RWPE1 (cell line): ENCODE results near the gene FUT3.

Experiments used
- CTCF ChIA-PET: fragments of 350-600 bp; sonication (Branson Sonifier 250); formaldehyde crosslinking; extraction: SDS; loops from one replicate; lab custom pipeline; 2021; lab: Yijun Ruan, JAX
- POLR2A ChIA-PET: fragments of 400-600 bp; formaldehyde crosslinking; extraction: SDS; loops from one replicate; lab custom pipeline; 2020; ENCODE audit warnings: antibody characterized with exemption; ENCODE audit not compliant: low non-redundant PET; lab: Yijun Ruan, JAX
- DNase-seq: peaks from one replicate; pipeline ENCODE4 v3.0.0; 2012; ENCODE audit warnings: low spot score
- H3K27ac ChIP-seq: fragments of 450-650 bp; 2 replicates; pipeline ENCODE4 v1.5.1; 2017
- CTCF ChIP-seq: fragments of 450-650 bp; conservative IDR thresholded peaks from 2 replicates; pipeline ENCODE4 v1.5.1; 2017; ENCODE audit warnings: low read depth, mild to moderate bottlenecking

The FUT3 gene

GRCh38 chr19:5837761-5838352 is 13.4 kb downstream of the FUT3 start:
- POLR2A ChIA-PET: no interaction called here
- CTCF ChIA-PET: no interaction called here
- DNase-seq: no peak

GRCh38 chr19:5832527-5833216 is 18.6 kb downstream of the FUT3 start:
- no peak for TF ChIP-seq CTCF
- no peak overlapping the region for H3K27ac ChIP-seq
- no peak for DNase-seq
- ChIA-PET CTCF (no interaction called here), POLR2A (interaction anchor here (0.7 kb wide), 1 partner anchor 441 kb away, joined by 3 read pairs; no protein-coding TSS in a partner anchor)

More at GRCh38 chr19:5837761-5838352, 13.4 kb downstream of the FUT3 start:
- no peak for TF ChIP-seq CTCF
- H3K27ac ChIP-seq: no peak overlapping the region

- no peak for DNase-seq
- no peak overlapping the region for H3K27ac ChIP-seq
- no peak for TF ChIP-seq CTCF
- POLR2A ChIA-PET: no interaction called here
- CTCF ChIA-PET: no interaction called here
Measured at GRCh38 chr19:5832061-5832460, 19.2 kb downstream of the FUT3 start.

DNA sequence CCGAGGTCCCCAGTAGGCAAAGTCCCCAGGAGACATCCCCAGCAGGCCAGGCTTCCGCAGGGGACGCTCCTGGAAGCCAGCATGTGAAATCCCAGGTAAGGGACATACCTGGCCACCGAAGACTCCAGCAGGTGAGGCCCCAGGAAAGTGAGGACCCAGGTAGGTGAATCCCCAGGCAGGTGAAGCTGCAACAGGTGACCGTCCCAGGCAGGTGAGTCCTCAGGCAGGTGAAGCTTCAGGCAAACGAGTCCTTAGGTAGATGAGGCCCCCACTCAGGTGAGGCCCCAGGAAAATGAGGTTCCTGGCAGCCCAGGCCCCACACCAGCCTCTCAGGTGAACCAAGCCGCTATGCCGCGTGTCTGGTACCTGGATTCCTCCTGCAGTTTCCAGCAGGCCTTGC is 20.1 kb downstream of the FUT3 start:
- no peak for TF ChIP-seq CTCF
- CTCF ChIA-PET: no interaction called here
- POLR2A ChIA-PET: no interaction called here
- H3K27ac ChIP-seq: no peak overlapping the region
- no peak for DNase-seq

GRCh38 chr19:5829567-5830310 is 21.5 kb downstream of the FUT3 start:
- H3K27ac ChIP-seq: peak overlapping the region; percentile 89; the same call in 1 of the 2 replicates
- TF ChIP-seq CTCF: no peak
- CTCF ChIA-PET: interaction anchor here (0.6 to 1.2 kb wide), 2 partner anchors 26 kb away, joined by 3 read pairs; no protein-coding TSS in a partner anchor
- POLR2A ChIA-PET: interaction anchor here (1.0 to 1.9 kb wide), 2 partner anchors 11 to 84 kb away, joined by 5 to 12 read pairs; partner anchors contain the start of gene CAPS
- no peak for DNase-seq
